Suprapubic skin (tissue), 4 donors: Measurements from ENCODE around the gene SERINC2.

Experiments used
- EP300 ChIP-seq: sonication (generic); formaldehyde crosslinking; IDR thresholded peaks from one replicate; pipeline ENCODE4 v1.6.1; 2017; ENCODE audit warnings: antibody characterized with exemption
- POLR2A ChIP-seq, 2 donors: fragments of 450-650 bp; IDR thresholded peaks; one replicate each; pipeline ENCODE4 v1.6.1; 2017; ENCODE audit warnings: antibody characterized with exemption in 2 of 2, mild to moderate bottlenecking in 2 of 2, moderate library complexity in 2 of 2
- POLR2AphosphoS5 ChIP-seq, 3 donors: sonication (generic); formaldehyde crosslinking; IDR thresholded peaks; one replicate each; pipeline ENCODE4 v1.6.1; 2017; ENCODE audit warnings: antibody characterized with exemption in 3 of 3
- TF ChIP-seq, protein P1 (sequence below), 2 donors: fragments of 200-600 bp in 1 of 2; fragments of 450-650 bp in 1 of 2; sonication (generic) in 1 of 2; IDR thresholded peaks; one replicate each; pipeline ENCODE4 v1.5.1; 2016 to 2019; ENCODE audit warnings: antibody characterized with exemption in 2 of 2, mild to moderate bottlenecking in 1 of 2, moderate library complexity in 1 of 2

GRCh38 chr1:31407029-31407626, 5.9 kb upstream of the SERINC2 start:
- TF ChIP-seq, protein P1, sequence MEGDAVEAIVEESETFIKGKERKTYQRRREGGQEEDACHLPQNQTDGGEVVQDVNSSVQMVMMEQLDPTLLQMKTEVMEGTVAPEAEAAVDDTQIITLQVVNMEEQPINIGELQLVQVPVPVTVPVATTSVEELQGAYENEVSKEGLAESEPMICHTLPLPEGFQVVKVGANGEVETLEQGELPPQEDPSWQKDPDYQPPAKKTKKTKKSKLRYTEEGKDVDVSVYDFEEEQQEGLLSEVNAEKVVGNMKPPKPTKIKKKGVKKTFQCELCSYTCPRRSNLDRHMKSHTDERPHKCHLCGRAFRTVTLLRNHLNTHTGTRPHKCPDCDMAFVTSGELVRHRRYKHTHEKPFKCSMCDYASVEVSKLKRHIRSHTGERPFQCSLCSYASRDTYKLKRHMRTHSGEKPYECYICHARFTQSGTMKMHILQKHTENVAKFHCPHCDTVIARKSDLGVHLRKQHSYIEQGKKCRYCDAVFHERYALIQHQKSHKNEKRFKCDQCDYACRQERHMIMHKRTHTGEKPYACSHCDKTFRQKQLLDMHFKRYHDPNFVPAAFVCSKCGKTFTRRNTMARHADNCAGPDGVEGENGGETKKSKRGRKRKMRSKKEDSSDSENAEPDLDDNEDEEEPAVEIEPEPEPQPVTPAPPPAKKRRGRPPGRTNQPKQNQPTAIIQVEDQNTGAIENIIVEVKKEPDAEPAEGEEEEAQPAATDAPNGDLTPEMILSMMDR (IDR thresholded peaks at IDR 0.05): no peak
- no peak for TF ChIP-seq POLR2A (IDR thresholded peaks at IDR 0.05)
- no peak for TF ChIP-seq POLR2AphosphoS5 (IDR thresholded peaks at IDR 0.05)
- TF ChIP-seq EP300: no peak
